Keratinocyte (primary cell): ENCODE data around the gene AK9. TPM values are rescaled to one million over a fixed set of nuclear protein-coding genes. Genes with fewer than 3 reads are reported as not detected.

Experiments used
- DNase-seq: peaks from one replicate; pipeline ENCODE4 v3.0.0-alpha.2; 2011; ENCODE audit warnings: low read depth, missing footprints, low spot score
- FAIRE-seq: peaks from 2 replicates; lab custom pipeline; 2011; peaks lifted over from hg19 to GRCh38; lab: Jason Lieb, UNC
- H2AFZ ChIP-seq: 2 replicates; pipeline ENCODE4 v1.6.0; 2012; ENCODE audit warnings: low read length, control low read depth, inconsistent platforms; ENCODE audit not compliant: control insufficient read depth
- H3K27ac ChIP-seq: 2 replicates; pipeline ENCODE4 v1.5.1; 2011; ENCODE audit warnings: low read length; ENCODE audit not compliant: control insufficient read depth, insufficient read depth
- H3K27me3 ChIP-seq: 3 replicates; pipeline ENCODE4 v1.6.0; 2011; ENCODE audit warnings: low read length; ENCODE audit not compliant: control insufficient read depth, insufficient read depth; ENCODE audit errors: extremely low read depth
- H3K36me3 ChIP-seq, 2 experiments: 2 replicates in 1 of 2; 3 replicates in 1 of 2; pipeline ENCODE4 v1.5.1; 2011; ENCODE audit warnings: low read length in 2 of 2, mild to moderate bottlenecking in 1 of 2; ENCODE audit not compliant: control insufficient read depth in 2 of 2, insufficient read depth in 2 of 2; ENCODE audit errors: extremely low read depth in 1 of 2
- H3K4me1 ChIP-seq: 3 replicates; pipeline ENCODE4 v1.5.1; 2011; ENCODE audit warnings: low read length; ENCODE audit not compliant: control insufficient read depth, insufficient read depth; ENCODE audit errors: extremely low read depth
- H3K4me2 ChIP-seq: 3 replicates; pipeline ENCODE4 v1.6.0; 2011; ENCODE audit warnings: low read depth, low read length; ENCODE audit not compliant: control insufficient read depth, insufficient read depth; ENCODE audit errors: extremely low read depth
- H3K4me3 ChIP-seq, 3 experiments: fragments of 200-600 bp in 1 of 3; sonication (generic) in 1 of 3; 2 replicates in 2 of 3; 3 replicates in 1 of 3; pipeline ENCODE4 v1.5.1; 2011 to 2016; ENCODE audit warnings: low read length in 3 of 3, mild to moderate bottlenecking in 3 of 3, control low read depth in 2 of 3, inconsistent platforms in 1 of 3, low read depth in 1 of 3, mixed read lengths in 1 of 3, mixed run types in 1 of 3, moderate library complexity in 1 of 3; ENCODE audit not compliant: control insufficient read depth in 2 of 3, insufficient read depth in 2 of 3; ENCODE audit errors: extremely low read depth in 1 of 3
- H3K79me2 ChIP-seq: 2 replicates; pipeline ENCODE4 v1.6.0; 2012; ENCODE audit warnings: low read length; ENCODE audit not compliant: control insufficient read depth, insufficient read depth
- H3K9ac ChIP-seq: 3 replicates; pipeline ENCODE4 v1.6.0; 2011; ENCODE audit warnings: low read length; ENCODE audit not compliant: control insufficient read depth, insufficient read depth; ENCODE audit errors: extremely low read depth
- H3K9me1 ChIP-seq: 3 replicates; pipeline ENCODE4 v1.6.0; 2011; ENCODE audit warnings: low read length; ENCODE audit not compliant: control insufficient read depth, insufficient read depth; ENCODE audit errors: extremely low read depth
- H3K9me3 ChIP-seq: 2 replicates; pipeline ENCODE4 v1.5.1; 2012; ENCODE audit warnings: low read depth, low read length; ENCODE audit not compliant: control insufficient read depth
- H4K20me1 ChIP-seq: 3 replicates; pipeline ENCODE4 v1.6.0; 2011; ENCODE audit warnings: low read length; ENCODE audit not compliant: control insufficient read depth, insufficient read depth; ENCODE audit errors: extremely low read depth
- EZH2 ChIP-seq: IDR thresholded peaks from one replicate; pipeline ENCODE4 v1.6.1; 2012; ENCODE audit warnings: inconsistent platforms, mild to moderate bottlenecking, low read length, moderate library complexity
- dilution Hi-C: fragments of 300-500 bp; cut with MboI; formaldehyde crosslinking; loops from one replicate; pipeline ENCODE4 v1.7.0; 2020; ENCODE audit warnings: low sequenced_read_pairs; ENCODE audit not compliant: extremely low pct_ligation_motif_present
- polyA plus RNA-seq, 5 experiments: library from polyadenylated mRNA; depleted of rRNA in 3 of 5; stranded (reverse) in 3 of 5; stranded (forward) in 1 of 5; unstranded in 1 of 5; fragments of >200 nt; gene quantifications; 1 replicate in 1 of 5; 2 replicates in 3 of 5; 3 replicates in 1 of 5; pipeline versions ENCODE4 v1.2.1 to v1.2.3, GENCODE V29; 2011 to 2012; ENCODE audit warnings: missing spikeins in 2 of 5, low read depth in 1 of 5, low replicate concordance in 1 of 5
- TF ChIP-seq, protein P1 (sequence below), 3 experiments: IDR thresholded peaks in 1 of 3; conservative IDR thresholded peaks in 1 of 3; optimal IDR thresholded peaks in 1 of 3; 2 replicates in 2 of 3; 3 replicates in 1 of 3; pipeline versions ENCODE3 to v1.5.1; 2011; ENCODE audit warnings: low read length in 3 of 3, mild to moderate bottlenecking in 3 of 3, moderate library complexity in 2 of 3, control low read depth in 1 of 3, inconsistent platforms in 1 of 3; ENCODE audit not compliant: insufficient read depth in 2 of 3; ENCODE audit errors: extremely low read depth in 1 of 3

AK9 gene
- polyA plus RNA-seq, 1 donor (not counting 4 experiments of a cell fraction or from before 2014, with no cell fraction given), result 1.8 TPM

DNA sequence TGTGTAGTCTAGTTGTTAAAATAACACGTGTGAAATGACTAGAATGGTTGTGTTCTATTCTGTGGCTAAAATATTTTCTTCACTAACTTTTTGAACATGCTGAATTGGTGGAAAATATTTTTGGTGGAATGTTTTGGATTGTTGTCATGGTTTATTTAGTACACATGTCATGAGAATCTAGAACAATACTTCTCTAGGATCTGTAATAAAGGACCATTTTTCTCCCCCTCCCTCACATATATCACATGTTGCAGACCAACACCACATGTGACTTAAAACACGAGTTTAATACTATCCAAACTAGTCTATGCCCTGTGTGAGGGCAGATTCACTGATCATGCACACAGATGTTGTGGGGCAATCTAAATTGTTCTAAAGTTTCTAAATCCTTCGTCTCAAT, 29.3 kb upstream of the AK9 start:
- H3K36me3 ChIP-seq, result no peaks in the 10 kb centered on the region
- no peak overlapping the region for H3K27ac ChIP-seq
- TF ChIP-seq EZH2, result no peak
- TF ChIP-seq, protein P1, sequence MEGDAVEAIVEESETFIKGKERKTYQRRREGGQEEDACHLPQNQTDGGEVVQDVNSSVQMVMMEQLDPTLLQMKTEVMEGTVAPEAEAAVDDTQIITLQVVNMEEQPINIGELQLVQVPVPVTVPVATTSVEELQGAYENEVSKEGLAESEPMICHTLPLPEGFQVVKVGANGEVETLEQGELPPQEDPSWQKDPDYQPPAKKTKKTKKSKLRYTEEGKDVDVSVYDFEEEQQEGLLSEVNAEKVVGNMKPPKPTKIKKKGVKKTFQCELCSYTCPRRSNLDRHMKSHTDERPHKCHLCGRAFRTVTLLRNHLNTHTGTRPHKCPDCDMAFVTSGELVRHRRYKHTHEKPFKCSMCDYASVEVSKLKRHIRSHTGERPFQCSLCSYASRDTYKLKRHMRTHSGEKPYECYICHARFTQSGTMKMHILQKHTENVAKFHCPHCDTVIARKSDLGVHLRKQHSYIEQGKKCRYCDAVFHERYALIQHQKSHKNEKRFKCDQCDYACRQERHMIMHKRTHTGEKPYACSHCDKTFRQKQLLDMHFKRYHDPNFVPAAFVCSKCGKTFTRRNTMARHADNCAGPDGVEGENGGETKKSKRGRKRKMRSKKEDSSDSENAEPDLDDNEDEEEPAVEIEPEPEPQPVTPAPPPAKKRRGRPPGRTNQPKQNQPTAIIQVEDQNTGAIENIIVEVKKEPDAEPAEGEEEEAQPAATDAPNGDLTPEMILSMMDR (optimal IDR thresholded peaks at IDR 0.05 in 1 of 3, IDR thresholded peaks at IDR 0.05 in 1 of 3, conservative IDR thresholded peaks at IDR 0.05 in 1 of 3; ENCODE audit: extremely low read depth in 1 of 3, insufficient read depth in 2 of 3, low read length in 3 of 3), result no peak
- no peaks in the 10 kb centered on the region for H3K9me3 ChIP-seq
- no peak overlapping the region for H3K4me2 ChIP-seq
- DNase-seq (no peak), FAIRE-seq (no peak)
- H3K9ac ChIP-seq, result no peak overlapping the region
- H3K27me3 ChIP-seq, result no peaks in the 10 kb centered on the region
- dilution Hi-C loops, result no loop called here
- H3K4me1 ChIP-seq, result no peaks in the 10 kb centered on the region
- no peaks in the 10 kb centered on the region for H3K79me2 ChIP-seq
- no peak overlapping the region for H3K4me3 ChIP-seq
- no peaks in the 10 kb centered on the region for H4K20me1 ChIP-seq
- no peak overlapping the region for H2AFZ ChIP-seq
- no peaks in the 10 kb centered on the region for H3K9me1 ChIP-seq

DNA sequence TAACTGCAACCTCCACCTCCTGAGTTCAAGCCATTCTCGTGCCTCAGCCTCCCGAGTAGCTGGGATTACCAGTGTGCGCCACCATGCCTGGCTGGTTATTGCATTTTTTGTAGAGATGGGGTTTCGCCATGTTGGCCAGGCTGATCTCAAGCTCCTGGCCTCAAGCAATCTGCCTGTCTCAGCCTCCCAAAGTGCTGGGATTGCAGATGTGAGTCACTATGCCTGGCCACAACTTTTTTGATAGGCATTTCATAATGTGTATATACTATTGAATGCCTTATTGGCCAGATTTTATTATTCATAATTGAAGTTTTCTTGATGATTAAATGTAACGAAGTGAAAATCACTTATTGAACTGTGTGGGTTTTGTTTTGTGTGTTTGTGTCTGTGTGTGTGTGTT, 28.0 kb upstream of the AK9 start:
- no peak overlapping the region for H3K4me3 ChIP-seq
- DNase-seq (no peak), FAIRE-seq (no peak)
- no peaks in the 10 kb centered on the region for H4K20me1 ChIP-seq
- no peaks in the 10 kb centered on the region for H3K36me3 ChIP-seq
- H3K4me1 ChIP-seq, result no peaks in the 10 kb centered on the region
- no peak overlapping the region for H2AFZ ChIP-seq
- no peak overlapping the region for H3K9ac ChIP-seq
- TF ChIP-seq, protein P1 (optimal IDR thresholded peaks at IDR 0.05 in 1 of 3, IDR thresholded peaks at IDR 0.05 in 1 of 3, conservative IDR thresholded peaks at IDR 0.05 in 1 of 3; ENCODE audit: extremely low read depth in 1 of 3, insufficient read depth in 2 of 3, low read length in 3 of 3), result no peak
- dilution Hi-C loops, result no loop called here
- no peaks in the 10 kb centered on the region for H3K27me3 ChIP-seq
- no peaks in the 10 kb centered on the region for H3K9me3 ChIP-seq
- no peak overlapping the region for H3K27ac ChIP-seq
- H3K9me1 ChIP-seq, result no peaks in the 10 kb centered on the region
- no peaks in the 10 kb centered on the region for H3K79me2 ChIP-seq
- H3K4me2 ChIP-seq, result no peak overlapping the region
